Endothelial cell of umbilical vein (primary cell): ENCODE data around the gene KDM3A. TPM values are rescaled to one million over a fixed set of nuclear protein-coding genes. Genes with fewer than 3 reads are reported as not detected.

Experiments
- Bru-seq: library from RNA; stranded (reverse); fragments of 400-500 nt; gene quantifications from one replicate; lab custom pipeline; 2021; lab: Mats Ljungman, UMichigan
- BruChase-seq, 2 experiments: library from RNA; stranded (reverse); fragments of 400-500 nt; gene quantifications; one replicate each; lab custom pipeline; 2021; lab: Mats Ljungman, UMichigan
- BruUV-seq: library from RNA; stranded (reverse); fragments of 400-500 nt; replicated peaks from 2 replicates; lab custom pipeline; 2021; lab: Mats Ljungman, UMichigan
- CTCF ChIA-PET: fragments of 300-600, 350-600 bp; sonication (Branson Sonifier 250); formaldehyde crosslinking; loops from one replicate; lab custom pipeline; 2021; ENCODE audit warnings: antibody characterized with exemption, inconsistent platforms; lab: Charles Lee
- POLR2A ChIA-PET: fragments of 300-600, 350-600 bp; sonication (Branson Sonifier 250); formaldehyde crosslinking; loops from one replicate; lab custom pipeline; 2021; ENCODE audit warnings: antibody characterized with exemption, inconsistent platforms; lab: Charles Lee
- DNase-seq: peaks from one replicate; pipeline ENCODE4 v3.0.0-alpha.2; 2011; ENCODE audit warnings: low read depth, low spot score
- FAIRE-seq: peaks from 2 replicates; lab custom pipeline; 2011; peaks lifted over from hg19 to GRCh38; lab: Jason Lieb, UNC
- H2AFZ ChIP-seq: 2 replicates; pipeline ENCODE4 v1.6.0; 2012; ENCODE audit warnings: low read depth, low read length, control low read depth, inconsistent platforms
- H3K27ac ChIP-seq: 2 replicates; pipeline ENCODE4 v1.5.1; 2011; ENCODE audit warnings: low read depth, mild to moderate bottlenecking, control low read depth, low read length, moderate library complexity; ENCODE audit not compliant: insufficient read depth
- H3K27me3 ChIP-seq, 2 experiments: 2 replicates each; pipeline versions ENCODE4 v1.6.0 to v1.6.1; 2011; ENCODE audit warnings: low read length in 2 of 2, mixed read lengths in 1 of 2; ENCODE audit not compliant: control insufficient read depth in 2 of 2, insufficient read depth in 2 of 2
- H3K36me3 ChIP-seq, 2 experiments: 2 replicates in 1 of 2; 3 replicates in 1 of 2; pipeline ENCODE4 v1.5.1; 2011; ENCODE audit warnings: low read length in 2 of 2, mild to moderate bottlenecking in 1 of 2, moderate library complexity in 1 of 2; ENCODE audit not compliant: control insufficient read depth in 2 of 2, insufficient read depth in 2 of 2; ENCODE audit errors: extremely low read depth in 1 of 2
- H3K4me1 ChIP-seq: 3 replicates; pipeline ENCODE4 v1.5.1; 2011; ENCODE audit warnings: mild to moderate bottlenecking, low read length; ENCODE audit not compliant: control insufficient read depth, insufficient read depth; ENCODE audit errors: extremely low read depth
- H3K4me2 ChIP-seq: 2 replicates; pipeline ENCODE4 v1.6.1; 2011; ENCODE audit warnings: low read length, control low read depth, mixed read lengths; ENCODE audit not compliant: insufficient read depth
- H3K4me3 ChIP-seq, 3 experiments: fragments of 200-600 bp in 1 of 3; sonication (generic), shearing (Covaris generic) in 1 of 3; replicated peaks in 1 of 3; 2 replicates each; pipeline ENCODE4 v1.5.1; 2011 to 2016; ENCODE audit warnings: control low read depth in 3 of 3, low read length in 3 of 3, mild to moderate bottlenecking in 2 of 3, inconsistent platforms in 1 of 3, low read depth in 1 of 3, moderate library complexity in 1 of 3; ENCODE audit not compliant: insufficient read depth in 1 of 3
- H3K79me2 ChIP-seq: 2 replicates; pipeline ENCODE4 v1.6.0; 2012; ENCODE audit warnings: low read length, inconsistent platforms; ENCODE audit not compliant: control insufficient read depth, insufficient read depth
- H3K9ac ChIP-seq: replicated peaks from 2 replicates; pipeline ENCODE3; 2011; ENCODE audit warnings: low read length, control low read depth; ENCODE audit not compliant: insufficient read depth; ENCODE audit errors: extremely low read depth
- H3K9me1 ChIP-seq: replicated peaks from 3 replicates; pipeline ENCODE4 v1.6.0; 2011; ENCODE audit warnings: mild to moderate bottlenecking, low read length; ENCODE audit not compliant: control insufficient read depth, insufficient read depth; ENCODE audit errors: extremely low read depth
- H3K9me3 ChIP-seq: replicated peaks from 2 replicates; pipeline ENCODE4 v1.5.1; 2012; ENCODE audit warnings: low read length, inconsistent platforms; ENCODE audit not compliant: control insufficient read depth, insufficient read depth
- H4K20me1 ChIP-seq: replicated peaks from 2 replicates; pipeline ENCODE3; 2011; ENCODE audit warnings: mild to moderate bottlenecking, low read length; ENCODE audit not compliant: control insufficient read depth, insufficient read depth; ENCODE audit errors: extremely low read depth
- CTCF ChIP-seq, 2 donors: IDR thresholded peaks; 1 replicate in 1 of 2; 2 replicates in 1 of 2; pipeline ENCODE4 v1.5.1; 2011; ENCODE audit warnings: low read length in 2 of 2, mild to moderate bottlenecking in 2 of 2, moderate library complexity in 2 of 2, control low read depth in 1 of 2, inconsistent platforms in 1 of 2, low read depth in 1 of 2; ENCODE audit not compliant: insufficient read depth in 1 of 2; ENCODE audit errors: extremely low read depth in 1 of 2
- FOS ChIP-seq: IDR thresholded peaks from 2 replicates; pipeline ENCODE4 v1.6.1; 2011; ENCODE audit warnings: mild to moderate bottlenecking, low read length, moderate library complexity, borderline replicate concordance; ENCODE audit not compliant: insufficient read depth
- JUN ChIP-seq: IDR thresholded peaks from 2 replicates; pipeline ENCODE4 v1.6.1; 2011; ENCODE audit warnings: borderline replicate concordance, low read depth; ENCODE audit not compliant: insufficient read length, insufficient read depth
- MAX ChIP-seq: IDR thresholded peaks from 2 replicates; pipeline ENCODE4 v1.6.1; 2011; ENCODE audit not compliant: insufficient read depth, insufficient read length
- MYC ChIP-seq: IDR thresholded peaks from one replicate; pipeline ENCODE4 v1.6.1; 2011; ENCODE audit warnings: mild to moderate bottlenecking, low read depth, low read length
- POLR2AphosphoS5 ChIP-seq: IDR thresholded peaks from 2 replicates; pipeline ENCODE4 v1.6.1; 2012; ENCODE audit warnings: low read depth, mild to moderate bottlenecking, control low read depth, low read length, moderate library complexity; ENCODE audit not compliant: insufficient read depth
- dilution Hi-C: fragments of 300-500 bp; cut with MboI; formaldehyde crosslinking; loops from one replicate; pipeline ENCODE4 v1.15.0; 2019; ENCODE audit warnings: low sequenced_read_pairs; ENCODE audit not compliant: extremely low pct_ligation_motif_present
- intact Hi-C: fragments of 100-400 bp; cut with micrococcal nuclease; formaldehyde crosslinking; loops from one replicate; pipeline ENCODE4 v1.10.0; 2022
- long read RNA-seq: library from polyadenylated mRNA; stranded (forward); transcript quantifications from one replicate; pipeline ENCODE4 v2.0.0, GENCODE V29; 2021
- polyA minus RNA-seq, 3 experiments: library from RNA; depleted of rRNA, polyadenylated mRNA; stranded (reverse); fragments of >200 nt; gene quantifications; 1 replicate in 1 of 3; 2 replicates in 2 of 3; pipeline ENCODE4 v1.2.3, GENCODE V29; 2011
- polyA plus RNA-seq, 4 experiments: library from polyadenylated mRNA; depleted of rRNA in 3 of 4; stranded (reverse) in 3 of 4; unstranded in 1 of 4; fragments of >200 nt; gene quantifications; 2 replicates each; pipeline versions ENCODE4 v1.2.1 to v1.2.3, GENCODE V29; 2011 to 2012; ENCODE audit warnings: missing spikeins in 1 of 4
- total RNA-seq: library from RNA; stranded (reverse); gene quantifications from 2 replicates; pipeline ENCODE4 v1.2.3, GENCODE V29; 2021

The KDM3A gene
- total RNA-seq (29.5 and 35.4 TPM in 2 replicates), polyA plus RNA-seq (11.5 and 13.5 TPM in 2 replicates), polyA minus RNA-seq (40.9 and 53.3 TPM in 2 replicates), Bru-seq, nascent RNA (percentile 83 among the genes with signal in this experiment), BruChase-seq, experiment 1, labeled RNA remaining after a 6-hour chase (percentile 78 among the genes with signal in this experiment), BruChase-seq, experiment 2, labeled RNA remaining after a 2-hour chase (percentile 80 among the genes with signal in this experiment)
- 12.3 and 13.2 TPM in 2 replicates for polyA plus RNA-seq (2011; cell fraction: cytosol; rRNA removed)
- 78.2 and 91.6 TPM in 2 replicates for polyA plus RNA-seq (2011; cell fraction: nucleus; rRNA removed)
- polyA plus RNA-seq (2012): 18.9 and 20.3 TPM in 2 replicates
- polyA minus RNA-seq (2011; cell fraction: cytosol; rRNA and poly(A)+ RNA removed): 24.0 TPM
- polyA minus RNA-seq (2011; cell fraction: nucleus; rRNA and poly(A)+ RNA removed): 117 and 138 TPM in 2 replicates
- long read RNA-seq, full-length matches to known transcripts: 11 of 18 reads
- long read RNA-seq, partial matches to known transcripts: 3 of 18 reads
- long read RNA-seq, other reads (novel, unspliced or antisense): 4 of 18 reads

GRCh38 chr2:86440631-86441391 is at the start of gene KDM3A:
Gene KDM3A (plus strand): TSS chr2:86441371. CDS start chr2:86442048, 677 bp downstream.
- H3K79me2 ChIP-seq: peaks cover 25% of the 10 kb centered on the region
- peak; percentile 95 for FAIRE-seq
- peak; percentile 100 for DNase-seq
- peak within 1 kb of the TSS; percentile 99 for H3K27ac ChIP-seq
- peak within 1 kb of the TSS; percentile 85 for H3K4me2 ChIP-seq
- BruUV-seq: TSS peak; percentile 46
- H4K20me1 ChIP-seq: no peaks in the 10 kb centered on the region
- ChIA-PET CTCF (interaction anchor here (1.0 to 2.6 kb wide), 5 partner anchors 14 to 220 kb away, joined by 3 to 14 read pairs (median 6); partner anchors contain the start of gene CHMP3), POLR2A (interaction anchor here (0.6 to 1.8 kb wide), 6 partner anchors 14 to 215 kb away, joined by 3 to 11 read pairs (median 4); no protein-coding TSS in a partner anchor)
- H3K4me1 ChIP-seq: peaks cover 8% of the 10 kb centered on the region
- peak within 1 kb of the TSS; percentile 69 for H3K9ac ChIP-seq
- intact Hi-C loops: loop anchor here (1.0 to 2.0 kb wide), 5 partner anchors 44 to 242 kb away; partner anchors contain the start of genes CHMP3, MRPL35 and RNF103
- H3K36me3 ChIP-seq: no peaks in the 10 kb centered on the region
- peak within 1 kb of the TSS; percentile 58 to 99 (median 86) for H3K4me3 ChIP-seq
- TF ChIP-seq MYC (peak; percentile 65), MAX (peak; percentile 99), CTCF (IDR thresholded peaks at IDR 0.05; ENCODE audit: extremely low read depth in 1 of 2, insufficient read depth in 1 of 2, low read depth in 1 of 2, low read length in 2 of 2) (no peak), POLR2AphosphoS5 (peak; percentile 17), JUN (no peak), FOS (peak; percentile 51)
- H3K9me1 ChIP-seq: no peaks in the 10 kb centered on the region
- no peaks in the 10 kb centered on the region for H3K9me3 ChIP-seq
- dilution Hi-C loops: no loop called here
- H2AFZ ChIP-seq: peak within 1 kb of the TSS; percentile 88
- no peaks in the 10 kb centered on the region for H3K27me3 ChIP-seq
